HG03196 (cell line): Measurements from ENCODE around the gene FAM193B.
"Not testable (repeated sequence)": the region's sequence is repeated elsewhere in the genome, so short reads cannot be mapped to it uniquely, and the experiment has no call there.

Source experiments
- ATAC-seq: cut with Tn5 transposase; IDR thresholded peaks from one replicate; pipeline ENCODE4 v1.9.1; 2021; ENCODE audit not compliant: unreplicated experiment

Gene FAM193B

GRCh38 chr5:177487975-177488374 lies 66.4 kb downstream of the FAM193B start:
- ATAC-seq, result no peak

DNA sequence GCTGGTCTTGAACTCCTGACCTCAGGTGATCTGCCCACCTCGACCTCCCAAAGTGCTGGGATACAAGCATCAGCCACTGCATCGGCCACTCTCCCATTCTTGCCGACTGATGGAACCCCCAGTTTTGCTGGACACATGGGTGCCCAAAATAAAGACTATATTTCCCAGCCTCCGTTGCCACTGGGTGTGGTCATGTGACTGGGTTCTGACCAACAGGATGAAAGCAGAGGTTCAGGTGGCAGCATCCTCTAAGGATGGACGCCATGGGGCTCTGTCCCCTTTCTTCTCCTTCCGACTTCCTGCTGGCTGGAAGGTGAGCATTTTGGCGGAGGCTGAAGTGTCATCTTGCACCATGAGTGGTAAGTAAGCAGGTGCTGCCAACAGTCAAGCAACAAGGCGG lies 67.2 kb downstream of the FAM193B start:
- ATAC-seq, result no peak

DNA sequence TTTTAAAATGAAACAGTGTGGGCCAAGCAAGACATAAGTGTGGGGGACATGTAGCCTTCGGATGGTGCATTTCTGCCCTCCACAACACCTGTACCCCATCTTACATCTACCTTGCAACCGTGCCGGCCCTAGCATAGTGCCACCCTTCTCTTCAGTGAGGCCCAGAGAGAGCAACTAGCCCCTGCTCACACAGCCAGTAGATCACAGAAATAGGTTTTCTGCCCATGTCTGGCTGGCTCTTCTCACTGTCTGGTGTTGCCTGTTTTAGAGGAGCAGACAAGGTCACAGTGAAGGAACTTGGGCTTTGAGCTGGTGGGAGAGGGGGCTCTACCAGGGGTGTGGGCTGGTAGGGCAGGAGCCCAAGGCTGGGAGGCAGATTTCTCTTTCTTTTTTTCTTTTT lies 68.1 kb downstream of the FAM193B start:
- no peak for ATAC-seq

DNA sequence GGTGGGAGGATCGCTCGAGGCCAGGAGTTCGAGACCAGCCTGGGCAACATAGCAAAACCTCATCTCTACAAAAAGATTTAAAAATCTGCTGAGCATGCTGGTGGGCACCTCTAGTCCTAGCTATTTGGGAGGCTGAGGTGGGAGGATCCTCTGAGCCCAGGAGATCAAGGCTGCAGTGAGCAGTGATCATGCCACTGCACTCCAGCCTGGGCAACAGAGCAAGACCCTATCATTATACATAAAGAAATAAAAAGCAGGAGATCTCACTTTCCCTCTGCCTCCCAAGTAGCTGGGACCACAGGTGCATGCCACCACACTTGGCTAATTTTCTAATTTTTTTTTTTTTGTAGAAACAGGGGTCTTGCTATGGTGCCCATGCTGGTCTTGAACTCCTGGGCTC lies 68.6 kb downstream of the FAM193B start:
- not testable (repeated sequence) for ATAC-seq

DNA sequence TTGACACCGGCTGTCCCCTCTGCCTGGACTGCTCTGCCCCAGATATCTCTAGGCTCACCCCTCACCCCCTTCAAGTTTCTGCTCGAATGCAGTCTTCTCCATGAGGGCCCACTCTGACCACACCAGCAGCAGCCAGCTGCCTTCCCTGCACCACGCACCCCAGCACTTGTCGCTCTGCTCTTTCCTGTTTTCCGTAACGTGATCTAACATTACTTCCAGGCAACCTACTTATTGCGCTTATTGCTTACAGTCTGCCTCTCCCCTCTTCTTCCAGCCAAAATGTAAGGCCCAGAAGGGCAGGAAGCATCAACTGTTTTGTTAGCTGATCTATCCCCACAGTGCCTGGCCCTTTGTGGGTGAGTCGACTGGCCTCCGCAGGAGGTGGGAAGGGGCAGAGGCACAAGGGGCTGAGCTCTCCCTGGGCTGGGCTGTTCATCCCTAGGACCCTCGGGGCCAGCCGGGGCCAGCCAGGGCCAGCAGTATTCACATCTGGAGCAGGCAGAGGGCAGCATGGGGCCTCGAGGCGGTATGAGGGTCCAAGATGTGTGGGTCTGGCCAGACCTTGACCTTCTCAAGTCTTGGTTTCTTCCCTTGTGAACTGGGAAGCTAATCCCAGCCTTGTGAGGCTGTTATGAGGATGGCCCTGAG lies 69.3 kb downstream of the FAM193B start:
- ATAC-seq, result no peak

- ATAC-seq, result no peak
Measured at GRCh38 chr5:177483994-177484901, 70.1 kb downstream of the FAM193B start.

DNA sequence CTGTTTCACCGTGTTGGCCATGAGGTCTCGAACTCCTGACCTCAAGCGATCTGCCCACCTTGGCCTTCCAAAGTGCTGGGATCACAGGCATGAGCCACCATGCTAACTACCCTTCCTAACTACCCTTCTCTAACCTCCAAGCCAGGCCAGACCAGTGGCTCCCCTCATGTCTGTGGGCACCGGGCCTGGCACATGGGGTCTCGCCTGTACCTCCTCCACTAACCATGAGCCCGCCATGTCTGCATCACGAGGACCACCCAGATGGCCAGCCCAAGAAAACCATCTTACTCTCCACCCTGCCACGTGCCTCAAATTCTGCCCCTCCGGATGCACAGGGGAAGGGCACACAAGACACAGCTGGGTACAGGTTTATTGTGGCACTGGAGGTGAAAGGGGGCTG lies 71.3 kb downstream of the FAM193B start:
- ATAC-seq, result no peak

DNA sequence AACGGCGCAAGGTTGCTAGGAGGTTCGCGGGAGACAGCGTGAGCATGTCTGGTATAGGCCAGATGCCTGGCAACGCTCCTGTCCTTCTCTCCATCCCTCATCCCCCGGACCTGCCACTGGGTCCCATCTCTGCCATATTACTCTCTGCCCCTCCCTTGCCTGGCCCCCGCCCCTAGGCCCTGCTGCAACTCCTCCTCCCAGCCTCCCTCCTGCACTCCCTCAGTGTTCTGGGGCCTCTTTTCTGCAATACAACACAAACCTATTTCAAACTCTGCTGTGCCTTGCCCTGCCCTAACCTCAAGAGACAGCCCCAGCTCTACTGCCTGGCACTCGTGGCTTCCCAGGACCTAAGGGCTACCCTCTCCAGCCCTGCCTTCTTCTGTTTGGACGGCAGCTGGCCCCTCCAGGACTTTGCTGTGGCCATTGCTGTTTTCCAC lies 72.0 kb downstream of the FAM193B start:
- no peak for ATAC-seq

DNA sequence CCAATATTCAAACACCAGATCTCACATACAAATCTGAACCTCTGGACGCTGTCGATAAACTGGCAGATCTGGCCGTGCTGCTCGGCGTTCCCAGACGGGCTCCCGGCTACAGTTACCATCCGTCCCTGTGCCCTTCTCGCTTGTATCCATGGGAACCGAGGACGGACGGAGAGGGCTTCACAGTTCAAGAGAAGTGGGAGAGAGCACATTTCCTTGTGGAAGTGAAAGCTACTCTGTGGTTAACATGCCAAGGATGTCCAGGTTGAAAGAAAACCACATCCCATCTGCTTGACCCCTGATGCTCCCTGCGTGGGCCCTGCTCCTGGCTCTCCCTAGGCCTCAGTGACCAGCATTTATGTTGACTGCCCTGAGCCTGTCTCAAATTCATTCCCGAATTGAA lies 74.6 kb downstream of the FAM193B start:
- no peak for ATAC-seq

GRCh38 chr5:177478711-177479646 lies 75.4 kb downstream of the FAM193B start:
- no peak for ATAC-seq

- ATAC-seq, result no peak
Measured at GRCh38 chr5:177477701-177478477, 76.5 kb downstream of the FAM193B start.

- ATAC-seq, result no peak
Measured at GRCh38 chr5:177476531-177477233, 77.7 kb downstream of the FAM193B start.

DNA sequence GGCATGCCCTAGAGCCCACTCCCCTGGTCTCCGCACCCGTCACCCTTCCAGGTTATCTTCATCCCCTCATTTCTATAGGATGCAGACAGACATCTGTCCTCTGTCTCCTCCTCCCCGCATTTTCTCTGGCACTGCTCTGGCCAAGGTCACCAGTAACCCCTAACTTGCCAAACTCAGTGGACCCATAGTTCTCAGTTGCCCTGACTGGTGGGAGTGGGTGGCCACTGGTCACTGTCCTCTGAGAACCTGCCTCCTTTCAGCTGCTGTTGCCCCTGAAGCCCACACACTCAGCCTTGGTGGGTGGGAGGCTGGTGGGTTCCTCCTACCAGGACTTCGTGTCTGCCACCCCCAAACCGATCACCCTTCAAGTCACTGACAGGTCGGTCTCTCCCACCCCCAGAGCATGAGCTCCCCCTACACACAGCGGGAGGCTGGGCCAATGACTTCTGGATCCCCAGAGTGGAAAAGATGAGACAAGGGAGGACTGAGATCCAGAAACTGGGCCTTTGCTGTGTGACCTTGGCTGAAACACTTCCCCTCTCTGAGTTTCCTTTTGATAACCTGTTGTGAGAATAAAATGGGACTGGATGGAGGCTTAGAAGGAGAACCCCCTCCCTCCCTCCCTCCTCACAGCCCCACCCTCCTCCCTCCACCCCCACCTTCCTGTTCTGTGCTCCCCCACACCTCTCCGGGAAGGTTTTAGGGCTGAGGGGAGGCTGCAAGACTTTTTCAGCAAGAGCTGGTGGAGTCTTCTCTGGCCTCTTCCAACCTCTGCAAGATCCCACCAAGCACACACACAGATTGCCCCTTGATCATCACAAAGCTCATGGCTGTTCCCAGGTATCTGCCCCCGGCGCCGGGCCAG lies 78.6 kb downstream of the FAM193B start:
- no peak for ATAC-seq

- ATAC-seq, result no peak
Measured at GRCh38 chr5:177474846-177475562, 79.4 kb downstream of the FAM193B start.

DNA sequence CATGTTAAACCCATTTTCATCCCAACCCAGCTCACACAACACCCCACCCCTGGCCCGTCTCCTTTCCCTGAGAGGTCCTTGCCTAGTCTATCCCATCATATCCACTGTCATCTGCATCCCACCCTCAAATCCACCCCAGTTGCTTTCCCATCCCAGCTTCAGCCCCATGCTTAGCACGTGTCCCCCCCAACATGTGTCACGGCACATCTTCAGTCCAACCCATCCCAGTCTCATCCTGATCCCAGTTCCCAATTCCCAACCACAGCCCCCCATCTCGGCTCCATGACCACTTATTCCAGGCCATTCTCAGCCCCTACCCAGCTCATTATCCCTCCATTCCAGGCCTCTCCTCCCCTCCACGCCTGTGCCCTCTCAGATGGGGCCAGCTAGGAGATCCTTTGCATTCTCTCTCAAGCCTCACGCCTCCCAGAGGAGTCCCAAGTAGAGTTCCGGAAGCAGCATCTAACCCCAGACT lies 80.3 kb downstream of the FAM193B start:
- ATAC-seq, result no peak

DNA sequence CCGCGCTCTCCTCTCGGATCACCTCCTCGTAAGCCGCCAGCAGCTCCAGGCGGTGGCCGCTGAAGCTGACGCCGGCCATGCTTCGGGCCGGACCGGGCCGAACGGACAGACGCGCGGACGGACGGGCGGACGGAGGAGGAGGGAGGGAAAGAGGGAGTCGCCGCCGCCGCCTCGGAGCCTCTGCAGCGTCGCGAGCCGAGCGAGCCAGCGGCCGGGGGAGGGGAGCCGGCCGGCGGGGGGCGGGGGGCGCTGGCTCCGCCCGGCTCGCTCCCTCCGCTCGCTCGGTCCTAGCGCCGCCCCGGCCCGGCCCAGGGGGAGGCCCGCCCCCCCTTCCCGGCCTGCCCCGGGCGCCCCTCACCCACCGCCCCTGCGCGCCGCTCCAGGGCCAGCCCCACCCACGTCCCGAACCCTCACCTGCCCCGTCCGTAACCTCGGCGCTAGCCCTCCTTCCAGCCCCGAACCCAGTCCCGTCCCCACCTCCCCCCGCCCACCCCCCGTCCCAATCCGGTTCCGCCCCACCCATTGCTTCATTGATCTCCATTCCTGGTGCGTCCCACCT lies 80.8 kb downstream of the FAM193B start, which contains the start of gene DBN1:
DBN1 (minus strand) TSS at position 192 of the 559 bp plus-strand sequence; CDS start at position 79, 113 bp downstream.
- ATAC-seq, result no peak
